Osteoblast (primary cell): ENCODE results near the gene KRT4. TPM values are rescaled to one million over a fixed set of nuclear protein-coding genes. Genes with fewer than 3 reads are reported as not detected.

Experiments used
- DNase-seq: peaks from one replicate; pipeline ENCODE4 v3.0.0; 2011; ENCODE audit warnings: low spot score, mixed read lengths; ENCODE audit not compliant: insufficient read length; ENCODE audit errors: missing footprints
- H2AFZ ChIP-seq: 2 replicates; pipeline ENCODE4 v1.6.0; 2011; ENCODE audit warnings: mild to moderate bottlenecking, low read length
- H3K27ac ChIP-seq: 2 replicates; pipeline ENCODE4 v1.5.1; 2011; ENCODE audit warnings: mild to moderate bottlenecking, low read depth, low read length, moderate library complexity
- H3K27me3 ChIP-seq: 2 replicates; pipeline ENCODE4 v1.6.0; 2012; ENCODE audit warnings: mild to moderate bottlenecking, control low read depth, inconsistent platforms, low read length, moderate library complexity; ENCODE audit not compliant: insufficient read depth
- H3K36me3 ChIP-seq: 2 replicates; pipeline ENCODE4 v1.5.1; 2011; ENCODE audit warnings: mild to moderate bottlenecking, low read length, control low read depth, moderate library complexity; ENCODE audit not compliant: insufficient read depth
- H3K4me1 ChIP-seq: 2 replicates; pipeline ENCODE4 v1.5.1; 2011; ENCODE audit warnings: mild to moderate bottlenecking, low read length, control low read depth, moderate library complexity; ENCODE audit not compliant: insufficient read depth
- H3K4me2 ChIP-seq: 2 replicates; pipeline ENCODE4 v1.6.0; 2011; ENCODE audit warnings: mild to moderate bottlenecking, low read length; ENCODE audit not compliant: insufficient read depth
- H3K4me3 ChIP-seq: fragments of 200-600 bp; sonication (generic); 3 replicates; pipeline ENCODE4 v1.5.1; 2012; ENCODE audit warnings: mild to moderate bottlenecking, low read length, inconsistent platforms; ENCODE audit not compliant: insufficient read depth
- H3K79me2 ChIP-seq: 2 replicates; pipeline ENCODE4 v1.6.0; 2012; ENCODE audit warnings: mild to moderate bottlenecking, low read length, control low read depth, inconsistent platforms; ENCODE audit not compliant: insufficient read depth
- H3K9me3 ChIP-seq: 2 replicates; pipeline ENCODE4 v1.5.1; 2011; ENCODE audit warnings: low read depth, low read length, control low read depth
- H4K20me1 ChIP-seq: 2 replicates; pipeline ENCODE4 v1.6.0; 2012; ENCODE audit warnings: mild to moderate bottlenecking, low read length, control low read depth; ENCODE audit not compliant: insufficient read depth
- CTCF ChIP-seq: IDR thresholded peaks from 2 replicates; pipeline ENCODE4 v1.5.1; 2011; ENCODE audit warnings: mild to moderate bottlenecking, low read depth, low read length, moderate library complexity; ENCODE audit errors: extremely low read depth
- total RNA-seq: library from RNA; depleted of rRNA; stranded (reverse); fragments of >200 nt; gene quantifications from 2 replicates; pipeline ENCODE4 v1.2.3, GENCODE V29; 2012

Gene KRT4
- total RNA-seq, 1 donor: not detected

- peaks cover 46% of the 10 kb centered on the region for H3K27me3 ChIP-seq
- TF ChIP-seq CTCF: no peak
- H2AFZ ChIP-seq: no peak overlapping the region
These were observed 21.5 kb downstream of the KRT4 start for GRCh38 chr12:52792185-52793029.

GRCh38 chr12:52791271-52792184 lies 22.4 kb downstream of the KRT4 start:
- Histone ChIP-seq H3K27ac (no peak overlapping the region), H3K4me2 (no peak overlapping the region), H3K27me3 (peaks cover 46% of the 10 kb centered on the region), H3K79me2 (no peaks in the 10 kb centered on the region), H3K36me3 (no peaks in the 10 kb centered on the region), H3K4me3 (no peak overlapping the region), H3K4me1 (no peaks in the 10 kb centered on the region), H3K9me3 (no peaks in the 10 kb centered on the region), H2AFZ (no peak overlapping the region), H4K20me1 (no peaks in the 10 kb centered on the region)
- DNase-seq: peak; percentile 51
- TF ChIP-seq CTCF: no peak

More at GRCh38 chr12:52792185-52793029, 21.5 kb downstream of the KRT4 start:
- no peaks in the 10 kb centered on the region for H4K20me1 ChIP-seq
- H3K4me3 ChIP-seq: no peak overlapping the region
- H3K4me2 ChIP-seq: no peak overlapping the region
- no peaks in the 10 kb centered on the region for H3K4me1 ChIP-seq
- no peaks in the 10 kb centered on the region for H3K36me3 ChIP-seq
- no peaks in the 10 kb centered on the region for H3K9me3 ChIP-seq
- no peaks in the 10 kb centered on the region for H3K79me2 ChIP-seq
- no peak overlapping the region for H3K27ac ChIP-seq
- DNase-seq: no peak

GRCh38 chr12:52790427-52791270 lies 23.3 kb downstream of the KRT4 start:
- Histone ChIP-seq H3K79me2 (no peaks in the 10 kb centered on the region), H3K27me3 (peaks cover 47% of the 10 kb centered on the region), H3K4me1 (no peaks in the 10 kb centered on the region), H3K27ac (no peak overlapping the region), H3K9me3 (no peaks in the 10 kb centered on the region), H3K36me3 (no peaks in the 10 kb centered on the region), H3K4me2 (no peak overlapping the region), H3K4me3 (no peak overlapping the region), H2AFZ (no peak overlapping the region), H4K20me1 (no peaks in the 10 kb centered on the region)
- TF ChIP-seq CTCF: no peak
- DNase-seq: peak; percentile 88
